Heart left ventricle (tissue), 16 donors: ENCODE measurements around the gene SH3D19. TPM values are rescaled to one million over a fixed set of nuclear protein-coding genes. Genes with fewer than 3 reads are reported as not detected.

Source experiments
- ATAC-seq, 4 donors: fragments of 200-7000 bp; cut with Tn5 transposase; one replicate each; pipeline ENCODE4 v1.9.1; 2020 to 2022; ENCODE audit warnings: moderate library complexity in 4 of 4, mild to moderate bottlenecking in 3 of 4, moderate number of reproducible peaks in 1 of 4
- DNase-seq, 5 donors: peaks; one replicate each; pipeline ENCODE4 v3.0.0-alpha.2; 2020
- H3K27ac ChIP-seq, 12 donors: fragments of 200-600 bp; sonication (generic) in 4 of 12; one replicate each; pipeline versions ENCODE4 v1.5.0 to v1.8.0; 2016 to 2022; ENCODE audit warnings: mild to moderate bottlenecking in 2 of 12
- H3K27me3 ChIP-seq, 9 donors: fragments of 200-600 bp; sonication (generic) in 2 of 9; one replicate each; pipeline versions ENCODE4 v1.5.1 to v1.8.0; 2016 to 2022; ENCODE audit warnings: mild to moderate bottlenecking in 3 of 9
- H3K36me3 ChIP-seq, 9 donors: fragments of 200-600 bp; sonication (generic) in 2 of 9; one replicate each; pipeline versions ENCODE4 v1.5.0 to v1.8.0; 2018 to 2022; ENCODE audit warnings: mild to moderate bottlenecking in 2 of 9
- H3K4me1 ChIP-seq, 12 donors: fragments of 200-600 bp; sonication (generic) in 4 of 12; one replicate each; pipeline versions ENCODE4 v1.5.0 to v1.8.0; 2016 to 2022; ENCODE audit warnings: mild to moderate bottlenecking in 3 of 12
- H3K4me3 ChIP-seq, 12 donors: fragments of 200-600 bp; sonication (generic) in 4 of 12; one replicate each; pipeline versions ENCODE4 v1.5.0 to v1.8.0; 2017 to 2022; ENCODE audit warnings: mild to moderate bottlenecking in 9 of 12, moderate library complexity in 4 of 12
- H3K9me3 ChIP-seq, 12 donors: fragments of 200-600 bp; sonication (generic) in 4 of 12; one replicate each; pipeline versions ENCODE4 v1.5.0 to v1.8.0; 2016 to 2022; ENCODE audit warnings: mild to moderate bottlenecking in 1 of 12
- POLR2A ChIP-seq, 2 donors: fragments of 450-650 bp; IDR thresholded peaks; one replicate each; pipeline ENCODE4 v1.6.1; 2017; ENCODE audit warnings: antibody characterized with exemption in 2 of 2, mild to moderate bottlenecking in 2 of 2, moderate library complexity in 2 of 2
- WGBS, 4 donors: extraction: QIAGEN DNeasy Blood & Tissue Kit in 2 of 4; methylation state at CpG; one replicate each; pipeline versions ENCODE4 v1.1.5 to v1.1.7; 2013 to 2018; 5-methylcytosine and 5-hydroxymethylcytosine counted together
- intact Hi-C, 10 donors: fragments of 100-400 bp; cut with DNase I; formaldehyde crosslinking; loops; one replicate each; pipeline versions ENCODE4 v1.11.1 to v1.14.2; 2022
- polyA plus RNA-seq, 2 donors: library from polyadenylated mRNA; stranded (reverse); fragments of 200-250 nt; gene quantifications; one replicate each; pipeline ENCODE4 v1.2.3, GENCODE V29; 2013
- total RNA-seq, 9 donors: library from RNA; depleted of rRNA in 2 of 9; stranded (reverse); fragments of >200 nt in 2 of 9; fragmentation: NEBNext Ultra II Directional in 3 of 9; extraction: Animal tissue kit (Norgen Biotek cat#: 25700) in 3 of 9; gene quantifications; one replicate each; pipeline versions ENCODE4 v1.1.0 to v1.2.4, GENCODE V29; 2016 to 2023
- TF ChIP-seq, protein P1 (sequence below), 12 donors: fragments of 200-600 bp; sonication (generic) in 4 of 12; IDR thresholded peaks; one replicate each; pipeline versions ENCODE4 v1.5.0 to v1.8.0; 2018 to 2022; ENCODE audit warnings: antibody characterized with exemption in 12 of 12, mild to moderate bottlenecking in 5 of 12
- donor health status: ischemic (EF 13 %, LVEDD 7.1; RV severe dilation, severe dysfunction).
- donor health status: healthy with polysubstance abuse.
- donor health status: DM: no; HTN: yes; CAD: no.
- donor health status: DM: no; HTN: no; CAD: no.
- donor health status: ischemic (EF 25% LVEDD 6.9; RV normal size, moderate dysfunction).
- donor health status: ischemic (EF 25% LVEDD 5.7; RV mildly dilated, moderate dysfunction).
- donor health status: healthy.
- donor health status: DM: yes; HTN: yes; CAD: no.
- donor health status: ischemic (EF 35%, LVEDD 5.7; RV mildly dilated, moderate dysfunction).
- donor health status: nonischemic (EF 11% LVEDD 7.7; RV severe dilation, severe dysfunction).
- donor health status: DM: yes; HTN: yes; CAD: no.
- donor health status: PGD.
- donor health status: ischemic (EF 29% LVEDD 5.4; RV normal size, mild dysfunction).
- donor health status: nonischemic (EF 23%, LVEDD 6.1; RV moderate dilation, normal function).

The SH3D19 gene
- total and polyA plus RNA-seq, 11 donors = 60.4 to 173 (median 126) TPM

DNA sequence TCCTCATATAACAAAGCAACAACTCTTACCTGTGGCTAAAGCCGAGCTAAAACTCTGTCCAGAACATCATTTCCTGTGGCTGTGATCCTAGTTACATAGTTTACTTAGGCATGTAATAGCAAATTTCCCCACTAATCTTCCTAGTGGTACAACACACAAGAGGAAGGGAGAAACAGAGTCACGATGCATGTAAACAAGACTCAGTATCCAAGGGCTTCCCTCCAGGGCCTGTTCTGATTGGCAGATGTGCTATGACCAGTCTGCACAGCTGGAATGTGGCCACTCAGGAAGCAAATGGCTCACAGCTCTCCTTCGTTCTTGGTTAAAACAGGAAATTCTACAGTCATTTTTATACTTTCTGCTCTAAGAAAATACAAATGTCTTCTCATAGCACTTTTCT, 97.7 kb downstream of the SH3D19 start:
- H3K4me1 ChIP-seq = peaks cover 0 to 50% (median 26%) of the 10 kb centered on the region in 12 donors
- H3K27me3 ChIP-seq = no peaks in the 10 kb centered on the region
- 10 to 40% (median 21%) methylated on average over 3 of the region's 3 CpGs for WGBS, 4 donors
- peak overlapping the region in 10 of 12 donors; percentile 22 to 60 (median 41) for H3K4me3 ChIP-seq
- TF ChIP-seq POLR2A (IDR thresholded peaks at IDR 0.05) = no peak
- TF ChIP-seq, protein P1, sequence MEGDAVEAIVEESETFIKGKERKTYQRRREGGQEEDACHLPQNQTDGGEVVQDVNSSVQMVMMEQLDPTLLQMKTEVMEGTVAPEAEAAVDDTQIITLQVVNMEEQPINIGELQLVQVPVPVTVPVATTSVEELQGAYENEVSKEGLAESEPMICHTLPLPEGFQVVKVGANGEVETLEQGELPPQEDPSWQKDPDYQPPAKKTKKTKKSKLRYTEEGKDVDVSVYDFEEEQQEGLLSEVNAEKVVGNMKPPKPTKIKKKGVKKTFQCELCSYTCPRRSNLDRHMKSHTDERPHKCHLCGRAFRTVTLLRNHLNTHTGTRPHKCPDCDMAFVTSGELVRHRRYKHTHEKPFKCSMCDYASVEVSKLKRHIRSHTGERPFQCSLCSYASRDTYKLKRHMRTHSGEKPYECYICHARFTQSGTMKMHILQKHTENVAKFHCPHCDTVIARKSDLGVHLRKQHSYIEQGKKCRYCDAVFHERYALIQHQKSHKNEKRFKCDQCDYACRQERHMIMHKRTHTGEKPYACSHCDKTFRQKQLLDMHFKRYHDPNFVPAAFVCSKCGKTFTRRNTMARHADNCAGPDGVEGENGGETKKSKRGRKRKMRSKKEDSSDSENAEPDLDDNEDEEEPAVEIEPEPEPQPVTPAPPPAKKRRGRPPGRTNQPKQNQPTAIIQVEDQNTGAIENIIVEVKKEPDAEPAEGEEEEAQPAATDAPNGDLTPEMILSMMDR (IDR thresholded peaks at IDR 0.05) = no peak
- intact Hi-C loops = no loop called here
- H3K36me3 ChIP-seq = peaks cover 0 to 9% (median 0%) of the 10 kb centered on the region in 9 donors
- H3K9me3 ChIP-seq = no peaks in the 10 kb centered on the region
- DNase-seq (peak in 4 of 5 donors; percentile 49 to 72 (median 64)), ATAC-seq (peak; percentile 79 to 89 (median 83))
- peak overlapping the region; percentile 35 to 78 (median 60) for H3K27ac ChIP-seq

DNA sequence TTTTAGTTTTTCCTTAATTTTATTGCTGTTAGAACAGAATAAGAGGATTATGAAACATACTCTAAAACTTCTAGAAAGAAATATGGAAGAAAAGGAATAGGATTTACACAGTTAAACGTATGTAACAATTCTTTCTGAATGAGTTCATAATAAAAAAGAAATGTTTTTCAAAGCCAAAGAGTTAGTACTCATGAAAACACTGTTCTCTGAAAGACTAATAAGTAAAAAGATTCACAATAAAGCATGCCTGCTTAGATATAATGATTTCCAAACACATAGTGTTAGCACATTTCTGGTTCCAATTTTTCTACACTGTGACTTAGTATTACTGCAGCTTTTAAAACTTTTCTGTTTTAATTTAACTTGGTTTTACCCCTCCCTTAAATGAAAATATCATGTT, 98.2 kb downstream of the SH3D19 start:
- TF ChIP-seq, protein P1 (IDR thresholded peaks at IDR 0.05) = no peak
- TF ChIP-seq POLR2A (IDR thresholded peaks at IDR 0.05) = no peak
- Histone ChIP-seq H3K27me3 (no peaks in the 10 kb centered on the region), H3K36me3 (peaks cover 0 to 9% (median 0%) of the 10 kb centered on the region in 9 donors), H3K27ac (peak overlapping the region; percentile 35 to 78 (median 60)), H3K4me3 (peak overlapping the region in 10 of 12 donors; percentile 28 to 60 (median 41)), H3K9me3 (no peaks in the 10 kb centered on the region), H3K4me1 (peaks cover 0 to 47% (median 24%) of the 10 kb centered on the region in 12 donors)
- ATAC-seq (no peak), DNase-seq (no peak)
- intact Hi-C loops = no loop called here
- 69 to 83% (median 71%) methylated on average over 1 of the region's 1 CpG for WGBS, 4 donors

DNA sequence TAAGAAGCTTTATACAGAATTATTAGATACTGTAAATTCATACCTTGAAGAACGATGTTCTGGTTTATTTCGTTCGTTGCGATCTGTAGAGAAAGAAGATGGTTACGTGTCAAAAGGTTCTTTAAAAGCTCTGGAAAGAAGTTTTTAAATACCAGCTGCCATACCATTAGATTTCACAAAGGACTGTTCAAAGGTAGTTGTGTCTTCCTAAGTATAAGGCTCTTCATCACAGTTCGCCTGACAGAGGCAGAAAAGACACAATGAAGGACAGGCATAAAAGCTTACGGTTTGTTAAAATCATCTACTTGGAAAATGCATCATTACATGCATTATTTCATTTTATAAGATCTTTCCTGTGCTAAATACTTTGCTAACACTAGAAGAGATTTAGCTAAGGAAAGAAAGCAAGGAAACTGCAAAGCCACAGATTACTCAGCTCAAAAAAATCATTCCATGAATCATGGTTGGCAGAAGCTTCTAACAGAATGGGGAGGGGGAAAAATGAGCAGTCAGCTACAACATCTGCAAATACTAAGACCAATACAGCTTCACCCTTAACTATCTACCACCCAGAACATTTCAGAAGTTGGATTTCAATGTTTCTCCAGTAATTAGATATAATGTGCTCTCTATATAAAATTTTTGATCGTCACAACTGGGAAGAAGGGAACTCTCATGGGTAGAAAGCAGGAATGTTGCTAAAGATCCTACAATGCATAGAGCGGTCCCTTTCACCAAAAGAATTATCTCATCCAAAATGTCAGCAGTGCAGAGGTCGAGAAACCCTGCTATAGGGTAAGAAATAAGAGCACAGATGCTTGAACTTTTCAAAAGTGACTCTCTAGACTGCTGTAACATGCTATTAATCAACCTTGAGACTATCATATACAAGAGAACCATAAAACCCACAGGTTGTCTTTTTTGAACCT, 99.1 kb downstream of the SH3D19 start:
- peaks cover 0 to 9% (median 0%) of the 10 kb centered on the region in 9 donors for H3K36me3 ChIP-seq
- H3K4me1 ChIP-seq = peaks cover 0 to 50% (median 23%) of the 10 kb centered on the region in 12 donors
- DNase-seq (no peak), ATAC-seq (peak; percentile 43 to 77 (median 70))
- H3K4me3 ChIP-seq = peak overlapping the region in 10 of 12 donors; percentile 28 to 60 (median 41)
- 56 to 68% (median 58%) methylated on average over 10 of the region's 10 CpGs for WGBS, 4 donors
- no peaks in the 10 kb centered on the region for H3K9me3 ChIP-seq
- H3K27ac ChIP-seq = peak overlapping the region in 10 of 12 donors; percentile 36 to 78 (median 64)
- TF ChIP-seq, protein P1 (IDR thresholded peaks at IDR 0.05) = no peak
- TF ChIP-seq POLR2A (IDR thresholded peaks at IDR 0.05) = no peak
- no peaks in the 10 kb centered on the region for H3K27me3 ChIP-seq
- intact Hi-C loops = no loop called here

DNA sequence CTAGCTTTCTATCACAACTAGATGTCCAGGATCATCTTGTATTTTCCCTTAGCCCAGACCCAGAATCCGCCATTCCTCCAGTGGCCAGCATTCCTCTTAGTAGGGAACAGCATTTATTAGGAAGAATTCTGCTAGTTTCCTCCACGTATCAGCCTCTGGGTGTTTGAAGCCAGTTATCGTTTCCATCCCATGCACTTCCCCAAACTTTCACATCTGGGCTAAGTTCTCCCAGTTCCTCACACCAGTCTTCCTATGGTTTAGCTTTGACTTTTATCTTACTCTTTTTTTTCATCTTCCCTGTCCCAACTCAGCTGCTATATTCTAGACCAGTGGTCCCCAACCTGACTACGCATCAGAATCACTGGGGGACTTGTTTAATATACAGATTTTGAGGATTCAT, 101.9 kb downstream of the SH3D19 start:
- no peak for DNase-seq
- Histone ChIP-seq H3K36me3 (peaks cover 0 to 13% (median 0%) of the 10 kb centered on the region in 9 donors), H3K4me3 (no peak overlapping the region), H3K9me3 (no peaks in the 10 kb centered on the region), H3K4me1 (peaks cover 0 to 58% (median 25%) of the 10 kb centered on the region in 12 donors), H3K27me3 (no peaks in the 10 kb centered on the region), H3K27ac (no peak overlapping the region)
- TF ChIP-seq POLR2A (IDR thresholded peaks at IDR 0.05) = no peak
- TF ChIP-seq, protein P1 (IDR thresholded peaks at IDR 0.05) = no peak
- WGBS, 4 donors = 60 to 84% (median 68%) methylated on average over 4 of the region's 4 CpGs
- intact Hi-C loops = no loop called here
- ATAC-seq = no peak
